HepG2 (cell line): Measurements from ENCODE around the gene CPPED1. TPM values are rescaled to one million over a fixed set of nuclear protein-coding genes. Genes with fewer than 3 reads are reported as not detected.

ENCODE experiments used
- ATAC-seq: fragments of 200-7000 bp; cut with Tn5 transposase; 3 replicates; pipeline ENCODE4 v1.9.1; 2020; ENCODE audit warnings: mild to moderate bottlenecking, moderate library complexity
- BruUV-seq: library from RNA; stranded (reverse); fragments of 400-500 nt; replicated peaks from 2 replicates; lab custom pipeline; 2021; lab: Mats Ljungman, UMichigan
- CTCF ChIA-PET: fragments of 300-600 bp; formaldehyde crosslinking; extraction: SDS; loops from one replicate; lab custom pipeline; 2021; ENCODE audit warnings: low total read pairs, inconsistent platforms, low intra/inter-chr PET ratio; lab: Yijun Ruan, JAX
- POLR2A ChIA-PET: fragments of 350-600 bp; sonication (Branson Sonifier 250); formaldehyde crosslinking; loops from one replicate; lab custom pipeline; 2020; ENCODE audit warnings: antibody characterized with exemption, inconsistent platforms; lab: Yijun Ruan, JAX
- DNase-seq: peaks from one replicate; pipeline ENCODE4 v3.0.0-alpha.2; 2015; ENCODE audit warnings: low spot score
- FAIRE-seq: peaks from 3 replicates; lab custom pipeline; 2011; peaks lifted over from hg19 to GRCh38; lab: Jason Lieb, UNC
- H2AFZ ChIP-seq: one replicate; pipeline ENCODE4 v1.6.1; 2011; ENCODE audit warnings: low read length, inconsistent platforms
- H3K27ac ChIP-seq: fragments of 300-600 bp; 3 replicates; pipeline ENCODE4 v1.8.0; 2011; ENCODE audit warnings: mixed run types, mild to moderate bottlenecking, mixed read lengths, low read length, inconsistent platforms; ENCODE audit not compliant: insufficient read depth; ENCODE audit errors: extremely low read length
- H3K27me3 ChIP-seq, 2 experiments: fragments of 200-600 bp in 1 of 2; 2 replicates in 1 of 2; 3 replicates in 1 of 2; pipeline versions ENCODE4 v1.6.0 to v1.8.0; 2011; ENCODE audit warnings: low read length in 2 of 2, mild to moderate bottlenecking in 2 of 2, moderate library complexity in 2 of 2, inconsistent platforms in 1 of 2; ENCODE audit not compliant: insufficient read depth in 2 of 2, control insufficient read depth in 1 of 2
- H3K36me3 ChIP-seq, 2 experiments: fragments of 200-600 bp in 1 of 2; replicated peaks in 1 of 2; 2 replicates in 1 of 2; 3 replicates in 1 of 2; pipeline versions ENCODE4 v1.5.1 to v1.8.0; 2011; ENCODE audit warnings: low read length in 2 of 2, inconsistent platforms in 1 of 2; ENCODE audit not compliant: insufficient read depth in 2 of 2, control insufficient read depth in 1 of 2
- H3K4me1 ChIP-seq: 2 replicates; pipeline ENCODE4 v1.5.1; 2012; ENCODE audit warnings: low read length, inconsistent platforms; ENCODE audit not compliant: insufficient read depth
- H3K4me2 ChIP-seq: 2 replicates; pipeline ENCODE4 v1.6.0; 2011; ENCODE audit warnings: low read depth, low read length, inconsistent platforms
- H3K4me3 ChIP-seq, 3 experiments: fragments of 200-600 bp in 1 of 3; sonication (generic), shearing (Covaris generic) in 1 of 3; replicated peaks in 1 of 3; 2 replicates each; pipeline ENCODE4 v1.5.1; 2011 to 2016; ENCODE audit warnings: low read length in 3 of 3, inconsistent platforms in 2 of 3, low read depth in 2 of 3, mild to moderate bottlenecking in 2 of 3, control low read depth in 1 of 3, mixed read lengths in 1 of 3; ENCODE audit not compliant: insufficient read depth in 1 of 3
- H3K79me2 ChIP-seq: one replicate; pipeline ENCODE4 v1.6.1; 2011; ENCODE audit warnings: low read length, inconsistent platforms; ENCODE audit not compliant: insufficient read depth
- H3K9ac ChIP-seq: 2 replicates; pipeline ENCODE4 v1.6.0; 2011; ENCODE audit warnings: mild to moderate bottlenecking, low read depth, low read length, inconsistent platforms; ENCODE audit not compliant: insufficient read depth
- H3K9me3 ChIP-seq: 2 replicates; pipeline ENCODE4 v1.5.1; 2012; ENCODE audit warnings: mild to moderate bottlenecking, low read length
- H4K20me1 ChIP-seq: 2 replicates; pipeline ENCODE4 v1.6.0; 2011; ENCODE audit warnings: inconsistent platforms, mild to moderate bottlenecking, low read length, moderate library complexity; ENCODE audit not compliant: insufficient read depth
- CERS6 ChIP-seq: sonication (generic); formaldehyde crosslinking; IDR thresholded peaks from 2 replicates; pipeline ENCODE4 v1.5.0; 2020; ENCODE audit warnings: missing genetic modification reagents
- EHMT2 ChIP-seq: fragments of 200-600 bp; sonication (generic); IDR thresholded peaks from 2 replicates; pipeline ENCODE4 v1.7.0; 2017; ENCODE audit warnings: antibody characterized with exemption, low read depth, low read length, borderline replicate concordance
- HMGXB4 ChIP-seq, 2 experiments: sonication (generic) in 1 of 2; formaldehyde crosslinking in 1 of 2; IDR thresholded peaks; 2 replicates each; pipeline versions ENCODE4 v1.4.0 to v1.6.1; 2018 to 2020; ENCODE audit warnings: missing genetic modification reagents in 2 of 2, borderline replicate concordance in 1 of 2, low read depth in 1 of 2, mild to moderate bottlenecking in 1 of 2, missing biosample characterization in 1 of 2
- PLRG1 ChIP-seq: fragments of 450-650 bp; conservative IDR thresholded peaks from 2 replicates; pipeline ENCODE4 v1.6.1; 2016
- SP4 ChIP-seq: sonication (generic); formaldehyde crosslinking; IDR thresholded peaks from 2 replicates; pipeline ENCODE4 v1.8.1; 2023; ENCODE audit warnings: mild to moderate bottlenecking, missing genetic modification reagents
- THAP11 ChIP-seq: IDR thresholded peaks from 2 replicates; pipeline ENCODE4 v1.6.1; 2016; ENCODE audit warnings: missing biosample characterization, missing genetic modification reagents
- TOPORS ChIP-seq: sonication (generic); formaldehyde crosslinking; IDR thresholded peaks from 2 replicates; pipeline ENCODE4 v1.8.0; 2023; ENCODE audit warnings: mild to moderate bottlenecking, missing genetic modification reagents
- ZFP62 ChIP-seq: sonication (generic); formaldehyde crosslinking; IDR thresholded peaks from 2 replicates; pipeline ENCODE4 v1.4.0; 2020; ENCODE audit warnings: missing genetic modification reagents
- ZNF431 ChIP-seq: sonication (generic); formaldehyde crosslinking; IDR thresholded peaks from 2 replicates; pipeline ENCODE4 v1.9.0; 2022; ENCODE audit warnings: missing genetic modification reagents, low read depth, mild to moderate bottlenecking, borderline replicate concordance
- ZNF512 ChIP-seq: sonication (generic); formaldehyde crosslinking; IDR thresholded peaks from 2 replicates; pipeline ENCODE4 v1.4.0; 2020; ENCODE audit warnings: mild to moderate bottlenecking, missing genetic modification reagents
- ZNF629 ChIP-seq: sonication (generic); formaldehyde crosslinking; conservative IDR thresholded peaks from 2 replicates; pipeline ENCODE4 v1.5.0; 2020; ENCODE audit warnings: missing genetic modification reagents
- ZZZ3 ChIP-seq: sonication (generic); formaldehyde crosslinking; IDR thresholded peaks from 2 replicates; pipeline ENCODE4 v1.4.0; 2020; ENCODE audit warnings: missing genetic modification reagents, mild to moderate bottlenecking, borderline replicate concordance
- WGBS: methylation state at CpG from one replicate; pipeline ENCODE4 v1.1.6; 2017; ENCODE audit warnings: low lambda C conversion rate; 5-methylcytosine and 5-hydroxymethylcytosine counted together
- in situ Hi-C: cut with HindIII; loops from 2 replicates; pipeline ENCODE4 v1.10.0; 2017; ENCODE audit warnings: low pct_unique_long_range_greater_than_20kb; ENCODE audit not compliant: extremely low pct_ligation_motif_present
- intact Hi-C: fragments of 100-400 bp; cut with micrococcal nuclease; formaldehyde crosslinking; loops from one replicate; pipeline ENCODE4 v1.10.0; 2022; ENCODE audit not compliant: unreplicated experiment
- polyA plus RNA-seq, 8 experiments: library from polyadenylated mRNA; depleted of rRNA in 3 of 8; stranded (reverse) in 7 of 8; unstranded in 1 of 8; fragments of >200 nt; fragmentation: Illumina TruSeq in 4 of 8; extraction: Trizol in 4 of 8; gene quantifications; 2 replicates each; pipeline versions ENCODE4 v1.2.1 to v1.2.3, GENCODE V29; 2011 to 2016; ENCODE audit warnings: low read depth in 4 of 8, missing spikeins in 1 of 8, mixed read lengths in 1 of 8; ENCODE audit not compliant: insufficient read depth in 1 of 8
- total RNA-seq, 5 experiments: library from RNA; depleted of rRNA; stranded (reverse); fragments of >200 nt; fragmentation: Illumina TruSeq; extraction: Trizol; gene quantifications; 2 replicates each; pipeline ENCODE4 v1.2.3, GENCODE V29; 2016; ENCODE audit warnings: low read depth in 1 of 5
- TF ChIP-seq, protein P1 (sequence below): sonication (generic); formaldehyde crosslinking; IDR thresholded peaks from 2 replicates; pipeline ENCODE4 v1.4.0; 2020; ENCODE audit warnings: missing genetic modification reagents, borderline replicate concordance

The CPPED1 gene
- total and polyA plus RNA-seq, 2 of the 13 experiments (the other 11 are each of a cell fraction or from before 2014, with no cell fraction given): 66.6 to 71.3 TPM

GRCh38 chr16:12674524-12674923, 129.2 kb downstream of the CPPED1 start (continued):
- TF ChIP-seq HMGXB4 (CRISPR knock-in tag; IDR thresholded peaks at IDR 0.05; ENCODE audit: borderline replicate concordance in 1 of 2, low read depth in 1 of 2): no peak
- TF ChIP-seq ZZZ3 (CRISPR knock-in tag): no peak
- TF ChIP-seq THAP11: no peak
- peak; percentile 89 for TF ChIP-seq ZNF629
- no peak for TF ChIP-seq ZNF512 (CRISPR knock-in tag)
- 0 out of 2 replicates have a peak, but pooled peaks have one; percentile 30 for TF ChIP-seq SP4
- TF ChIP-seq TOPORS (CRISPR knock-in tag): no peak
- no peak for TF ChIP-seq CERS6 (CRISPR knock-in tag)
- TF ChIP-seq, all 625 proteins: peak for 5

DNA sequence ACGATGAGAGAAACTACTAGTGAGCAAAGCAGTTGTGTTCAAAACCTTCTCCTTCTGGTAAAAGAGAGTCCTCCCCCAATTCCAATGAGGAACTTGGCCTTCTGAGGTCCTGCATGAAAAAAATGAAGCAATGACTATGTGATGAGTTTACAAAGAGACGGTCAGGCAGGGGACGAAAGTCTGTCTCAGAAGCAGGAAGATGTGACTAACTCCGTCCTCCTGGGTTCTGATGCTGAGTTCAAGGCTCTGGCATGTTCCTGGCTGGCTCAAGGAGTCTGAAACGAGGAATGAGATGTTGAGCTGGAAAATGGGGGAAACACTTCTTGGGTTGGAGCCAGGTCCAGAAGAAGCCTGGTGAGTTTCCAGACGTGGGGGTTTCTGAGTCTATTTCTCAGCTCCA, 129.6 kb downstream of the CPPED1 start:
- H3K27me3 ChIP-seq: no peaks in the 10 kb centered on the region
- no peak overlapping the region for H3K9ac ChIP-seq
- no peak overlapping the region for H3K4me2 ChIP-seq
- ChIA-PET CTCF (no interaction called here), POLR2A (no interaction called here)
- FAIRE-seq (no peak), ATAC-seq (no peak), DNase-seq (no peak)
- H3K27ac ChIP-seq: no peak overlapping the region
- peaks cover 6% of the 10 kb centered on the region for H3K9me3 ChIP-seq
- no peak overlapping the region for H3K4me3 ChIP-seq
- H3K79me2 ChIP-seq: no peaks in the 10 kb centered on the region
- in situ Hi-C loops: no loop called here
- peaks cover 5 to 59% of the 10 kb centered on the region in 2 experiments; a peak in 4 of 5 replicates for H3K36me3 ChIP-seq
- intact Hi-C loops: no loop called here
- BruUV-seq: no TSS peak
- no peaks in the 10 kb centered on the region for H4K20me1 ChIP-seq
- no peak for TF ChIP-seq ZNF431 (CRISPR knock-in tag)
- no peak for TF ChIP-seq ZFP62 (CRISPR knock-in tag)
- no peak for TF ChIP-seq PLRG1
- TF ChIP-seq, protein P1, sequence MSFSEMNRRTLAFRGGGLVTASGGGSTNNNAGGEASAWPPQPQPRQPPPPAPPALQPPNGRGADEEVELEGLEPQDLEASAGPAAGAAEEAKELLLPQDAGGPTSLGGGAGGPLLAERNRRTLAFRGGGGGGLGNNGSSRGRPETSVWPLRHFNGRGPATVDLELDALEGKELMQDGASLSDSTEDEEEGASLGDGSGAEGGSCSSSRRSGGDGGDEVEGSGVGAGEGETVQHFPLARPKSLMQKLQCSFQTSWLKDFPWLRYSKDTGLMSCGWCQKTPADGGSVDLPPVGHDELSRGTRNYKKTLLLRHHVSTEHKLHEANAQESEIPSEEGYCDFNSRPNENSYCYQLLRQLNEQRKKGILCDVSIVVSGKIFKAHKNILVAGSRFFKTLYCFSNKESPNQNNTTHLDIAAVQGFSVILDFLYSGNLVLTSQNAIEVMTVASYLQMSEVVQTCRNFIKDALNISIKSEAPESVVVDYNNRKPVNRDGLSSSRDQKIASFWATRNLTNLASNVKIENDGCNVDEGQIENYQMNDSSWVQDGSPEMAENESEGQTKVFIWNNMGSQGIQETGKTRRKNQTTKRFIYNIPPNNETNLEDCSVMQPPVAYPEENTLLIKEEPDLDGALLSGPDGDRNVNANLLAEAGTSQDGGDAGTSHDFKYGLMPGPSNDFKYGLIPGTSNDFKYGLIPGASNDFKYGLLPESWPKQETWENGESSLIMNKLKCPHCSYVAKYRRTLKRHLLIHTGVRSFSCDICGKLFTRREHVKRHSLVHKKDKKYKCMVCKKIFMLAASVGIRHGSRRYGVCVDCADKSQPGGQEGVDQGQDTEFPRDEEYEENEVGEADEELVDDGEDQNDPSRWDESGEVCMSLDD (CRISPR knock-in tag): no peak
- TF ChIP-seq EHMT2: no peak
- WGBS: 97% methylated on average over 6 of the region's 6 CpGs
- H2AFZ ChIP-seq: no peak overlapping the region
- H3K4me1 ChIP-seq: peaks cover 6% of the 10 kb centered on the region
